Adrenal gland (tissue), 12 donors: Measurements from ENCODE around the gene LAD1. TPM values are rescaled to one million over a fixed set of nuclear protein-coding genes. Genes with fewer than 3 reads are reported as not detected.

Experiments used
- DNase-seq, 7 donors: peaks; one replicate each; pipeline ENCODE4 v3.0.0-alpha.2; 2019 to 2020
- H3K27ac ChIP-seq, 5 donors: fragments of 200-600 bp; sonication (generic) in 4 of 5; 1 replicate in 3 of 5; 2 replicates in 2 of 5; pipeline versions ENCODE4 v1.5.1 to v1.8.0; 2016 to 2020; ENCODE audit warnings: mild to moderate bottlenecking in 1 of 5
- H3K27me3 ChIP-seq: fragments of 200-600 bp; 2 replicates; pipeline ENCODE4 v1.8.0; 2021
- H3K36me3 ChIP-seq, 2 donors: fragments of 200-600 bp; replicated peaks in 1 of 2; 1 replicate in 1 of 2; 2 replicates in 1 of 2; pipeline versions ENCODE4 v1.5.1 to v1.8.0; 2018 to 2022
- H3K4me1 ChIP-seq, 2 donors: fragments of 200-600 bp; replicated peaks in 1 of 2; 1 replicate in 1 of 2; 2 replicates in 1 of 2; pipeline versions ENCODE4 v1.5.1 to v1.8.0; 2018 to 2021
- H3K4me3 ChIP-seq, 4 donors: fragments of 200-600 bp; sonication (generic) in 3 of 4; one replicate each; pipeline ENCODE4 v1.5.1; 2016 to 2018
- H3K9me3 ChIP-seq, 3 donors: fragments of 200-600 bp; sonication (generic) in 1 of 3; replicated peaks in 1 of 3; 1 replicate in 2 of 3; 2 replicates in 1 of 3; pipeline versions ENCODE4 v1.5.1 to v1.8.0; 2016 to 2021
- CTCF ChIP-seq, 6 experiments: fragments of 450-650 bp in 4 of 6; fragments of 200-600 bp in 2 of 6; sonication (generic) in 1 of 6; IDR thresholded peaks; 1 replicate in 5 of 6; 2 replicates in 1 of 6; pipeline versions ENCODE4 v1.5.1 to v1.8.0; 2016 to 2021; ENCODE audit warnings: antibody characterized with exemption in 6 of 6, mild to moderate bottlenecking in 2 of 6, moderate library complexity in 1 of 6
- POLR2A ChIP-seq, 2 donors: fragments of 450-650 bp; IDR thresholded peaks; one replicate each; pipeline ENCODE4 v1.6.1; 2017; ENCODE audit warnings: antibody characterized with exemption in 2 of 2, mild to moderate bottlenecking in 2 of 2, moderate library complexity in 1 of 2
- whole genome bisulfite sequencing, 4 donors: extraction: QIAGEN DNeasy Blood & Tissue Kit in 2 of 4; methylation state at CpG; one replicate each; pipeline versions ENCODE4 v1.1.5 to v1.1.7; 2013 to 2017; 5-methylcytosine and 5-hydroxymethylcytosine counted together
- intact Hi-C, 2 donors: fragments of 100-400 bp; cut with DNase I; formaldehyde crosslinking; loops; one replicate each; pipeline versions ENCODE4 v1.14.1 to v1.15.0; 2022 to 2023
- polyA plus RNA-seq, 3 donors: library from polyadenylated mRNA; stranded (reverse); fragments of 200-250 nt in 2 of 3; fragments of 350-450 nt in 1 of 3; fragmentation: Illumina TruSeq in 1 of 3; extraction: RNeasy Lipid Tissue Mini Kit (QIAGEN cat#74804) in 1 of 3; gene quantifications; one replicate each; pipeline ENCODE4 v1.2.3, GENCODE V29; 2013 to 2014
- total RNA-seq, 9 donors: library from RNA; depleted of rRNA in 4 of 9; stranded (reverse); fragments of >200 nt in 4 of 9; fragments of 120-200 nt in 1 of 9; fragmentation: NEBNext Ultra II Directional in 1 of 9; extraction: Animal tissue kit (Norgen Biotek cat#: 25700) in 1 of 9; gene quantifications; one replicate each; pipeline versions ENCODE4 v1.1.0 to v1.2.4, GENCODE V29; 2013 to 2023
- donor health status: healthy with polysubstance abuse.
- donor health status: Bipolar disorder and iron deficiency.
- donor health status: DM: yes; HTN: yes; CAD: no.
- donor health status: DM: no; HTN: no; CAD: no.
- donor health status: DM: no; HTN: no; CAD: no.
- donor health status: DM: yes; HTN: yes; CAD: no.

LAD1 gene
- total and polyA plus RNA-seq, 12 donors, result 0.08 to 0.61 (median 0.17) TPM; not detected in 7

GRCh38 chr1:201399352-201400126 lies 415 bp upstream of the LAD1 start:
- Histone ChIP-seq H3K36me3 (no peaks in the 10 kb centered on the region), H3K4me1 (peaks cover 0 to 7% of the 10 kb centered on the region in 2 donors), H3K4me3 (peak overlapping the region in 1 of 4 donors; percentile 29), H3K27me3 (peaks cover 39% of the 10 kb centered on the region), H3K27ac (no peak overlapping the region), H3K9me3 (no peaks in the 10 kb centered on the region)
- intact Hi-C loops, result no loop called here
- TF ChIP-seq CTCF (IDR thresholded peaks at IDR 0.05), result no peak
- TF ChIP-seq POLR2A (IDR thresholded peaks at IDR 0.05), result no peak
- DNase-seq, result peak in 1 of 7 donors; percentile 20
- WGBS, 4 donors, result 8 to 47% (median 10%) methylated on average over 11 to 62 of the region's 62 CpGs

GRCh38 chr1:201397675-201398074 lies 1.4 kb downstream of the LAD1 start:
- intact Hi-C loops, result no loop called here
- Histone ChIP-seq H3K9me3 (no peaks in the 10 kb centered on the region), H3K4me3 (no peak overlapping the region), H3K36me3 (no peaks in the 10 kb centered on the region), H3K4me1 (peaks cover 0 to 7% of the 10 kb centered on the region in 2 donors), H3K27ac (no peak overlapping the region), H3K27me3 (peaks cover 30% of the 10 kb centered on the region)
- TF ChIP-seq CTCF (IDR thresholded peaks at IDR 0.05) (no peak), POLR2A (IDR thresholded peaks at IDR 0.05) (no peak)
- WGBS, 4 donors, result 77 to 90% (median 86%) methylated on average over 2 of the region's 2 CpGs
- DNase-seq, result no peak

GRCh38 chr1:201396861-201397464 lies 2.2 kb downstream of the LAD1 start:
- Histone ChIP-seq H3K27ac (no peak overlapping the region), H3K4me3 (no peak overlapping the region), H3K27me3 (peaks cover 30% of the 10 kb centered on the region), H3K4me1 (peaks cover 0 to 7% of the 10 kb centered on the region in 2 donors), H3K9me3 (no peaks in the 10 kb centered on the region), H3K36me3 (no peaks in the 10 kb centered on the region)
- peak; percentile 38 to 79 (median 54) for DNase-seq
- WGBS, 4 donors, result 72 to 94% (median 79%) methylated on average over 3 to 10 of the region's 10 CpGs
- TF ChIP-seq POLR2A (IDR thresholded peaks at IDR 0.05), result no peak
- TF ChIP-seq CTCF (IDR thresholded peaks at IDR 0.05), result no peak
- intact Hi-C loops, result no loop called here

DNA sequence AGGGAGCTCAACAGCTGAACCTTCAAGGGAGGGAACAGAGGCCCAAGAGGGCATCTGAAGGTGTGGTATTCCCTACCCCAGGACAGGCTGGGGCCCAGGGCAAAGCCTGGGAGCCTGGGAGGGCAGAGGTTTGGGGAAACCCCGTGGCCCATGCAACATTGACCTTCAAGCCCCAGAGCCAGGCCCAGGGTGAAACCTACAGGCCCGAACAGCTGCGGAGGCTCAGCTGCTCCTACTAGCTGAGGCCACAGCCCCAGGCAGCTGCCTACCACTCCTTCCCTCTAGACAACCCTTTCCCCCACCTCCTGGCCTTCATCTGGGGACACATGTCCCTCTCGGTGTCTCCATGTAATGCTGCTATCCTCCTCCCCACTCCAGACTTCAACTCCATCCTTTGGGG lies 3.2 kb downstream of the LAD1 start:
- DNase-seq, result no peak
- WGBS, 4 donors, result 86 to 96% (median 93%) methylated on average over 3 to 4 of the region's 4 CpGs
- H3K27ac ChIP-seq, result no peak overlapping the region
- H3K27me3 ChIP-seq, result peaks cover 30% of the 10 kb centered on the region
- no peaks in the 10 kb centered on the region for H3K36me3 ChIP-seq
- H3K4me3 ChIP-seq, result no peak overlapping the region
- H3K9me3 ChIP-seq, result no peaks in the 10 kb centered on the region
- peaks cover 0 to 7% of the 10 kb centered on the region in 2 donors for H3K4me1 ChIP-seq
- intact Hi-C loops, result no loop called here
- TF ChIP-seq CTCF (IDR thresholded peaks at IDR 0.05), result no peak
- TF ChIP-seq POLR2A (IDR thresholded peaks at IDR 0.05), result no peak
